CD4-positive, alpha-beta T cell (primary cell): ENCODE measurements around the gene LAPTM5. TPM values are rescaled to one million over a fixed set of nuclear protein-coding genes. Genes with fewer than 3 reads are reported as not detected.

Experiments
- ATAC-seq: fragments of 200-7000 bp; cut with Tn5 transposase; one replicate; pipeline ENCODE4 v1.10.0; 2022; ENCODE audit warnings: mild to moderate bottlenecking; ENCODE audit not compliant: poor library complexity
- CTCF ChIA-PET: fragments of 350-600 bp; sonication (Branson Sonifier 250); formaldehyde crosslinking; loops from one replicate; lab custom pipeline; 2021; ENCODE audit warnings: antibody characterized with exemption, inconsistent platforms; lab: Charles Lee
- POLR2A ChIA-PET: fragments of 350-600 bp; sonication (Branson Sonifier 250); formaldehyde crosslinking; loops from one replicate; lab custom pipeline; 2021; ENCODE audit warnings: antibody characterized with exemption, inconsistent platforms; lab: Charles Lee
- DNase-seq, 14 experiments: peaks; one replicate each; pipeline ENCODE4 v3.0.0-alpha.2; 2013 to 2020; ENCODE audit warnings: mixed read lengths in 2 of 14
- H3K27ac ChIP-seq, 2 donors: one replicate each; pipeline versions ENCODE4 v1.5.1 to v1.7.0; 2013; ENCODE audit warnings: low read length in 2 of 2, low read depth in 1 of 2, mild to moderate bottlenecking in 1 of 2
- H3K27me3 ChIP-seq, 2 experiments: 1 replicate in 1 of 2; 2 replicates in 1 of 2; pipeline versions ENCODE4 v1.6.1 to v1.7.0; 2013; ENCODE audit warnings: low read length in 2 of 2, control low read depth in 1 of 2, mild to moderate bottlenecking in 1 of 2, moderate library complexity in 1 of 2; ENCODE audit not compliant: insufficient read depth in 2 of 2, control insufficient read depth in 1 of 2
- H3K36me3 ChIP-seq: one replicate; pipeline ENCODE4 v1.6.1; 2013; ENCODE audit warnings: low read length, control low read depth; ENCODE audit not compliant: insufficient read depth
- H3K4me1 ChIP-seq: one replicate; pipeline ENCODE4 v1.6.1; 2013; ENCODE audit warnings: low read length, control low read depth; ENCODE audit not compliant: insufficient read depth
- H3K4me3 ChIP-seq: one replicate; pipeline ENCODE4 v1.5.1; 2013; ENCODE audit warnings: mild to moderate bottlenecking, low read length, moderate library complexity
- H3K9me3 ChIP-seq, 2 experiments: 1 replicate in 1 of 2; 2 replicates in 1 of 2; pipeline versions ENCODE4 v1.6.1 to v1.7.0; 2013; ENCODE audit warnings: low read length in 2 of 2, mild to moderate bottlenecking in 2 of 2, control low read depth in 1 of 2, moderate library complexity in 1 of 2; ENCODE audit not compliant: control insufficient read depth in 1 of 2, insufficient read depth in 1 of 2
- H3K27ac Mint-ChIP-seq: one replicate; pipeline ENCODE4 v1.8.0; 2020; ENCODE audit warnings: mixed read lengths
- H3K27me3 Mint-ChIP-seq: one replicate; pipeline ENCODE4 v1.8.0; 2021; ENCODE audit warnings: mixed read lengths
- H3K36me3 Mint-ChIP-seq: one replicate; pipeline ENCODE4 v1.8.0; 2021; ENCODE audit warnings: low read depth, mixed read lengths
- H3K4me1 Mint-ChIP-seq: one replicate; pipeline ENCODE4 v1.8.0; 2021; ENCODE audit warnings: low read depth, mixed read lengths
- H3K4me3 Mint-ChIP-seq: one replicate; pipeline ENCODE4 v1.8.0; 2020; ENCODE audit warnings: mild to moderate bottlenecking, mixed read lengths
- H3K9me3 Mint-ChIP-seq: one replicate; pipeline ENCODE4 v1.8.0; 2020; ENCODE audit warnings: mixed read lengths
- CTCF ChIP-seq: fragments of 200-600 bp; IDR thresholded peaks from one replicate; pipeline ENCODE4 v1.8.0; 2022; ENCODE audit warnings: antibody characterized with exemption, mild to moderate bottlenecking
- intact Hi-C, 2 experiments: fragments of 100-400 bp; cut with DNase I in 1 of 2; cut with micrococcal nuclease in 1 of 2; formaldehyde crosslinking; loops; one replicate each; pipeline versions ENCODE4 v1.15.1 to v1.9.0; 2023 to 2025; cut with DNase I, micrococcal nuclease
- total RNA-seq, 174 experiments: library from RNA in 2 of 174; stranded (reverse) in 2 of 174; gene quantifications; one replicate each; pipeline ENCODE4 v1.2.3 and lab custom pipeline; 2021 to 2026

LAPTM5 gene
- total RNA-seq, 2 experiments from 2014 or later = 625 to 642 TPM

- Mint-ChIP-seq H3K4me1 (peaks cover 98% of the 10 kb centered on the region), H3K36me3 (peaks cover 77% of the 10 kb centered on the region), H3K27me3 (no peaks in the 10 kb centered on the region), H3K4me3 (peak overlapping the region; percentile 74), H3K27ac (peak overlapping the region; percentile 96), H3K9me3 (no peaks in the 10 kb centered on the region)
- ATAC-seq = no peak
- intact Hi-C loops = no loop called here
- no peaks in the 10 kb centered on the region for H3K27me3 ChIP-seq
- peaks cover 92% of the 10 kb centered on the region for H3K4me1 ChIP-seq
- no peak for TF ChIP-seq CTCF
- peak overlapping the region; percentile 15 for H3K4me3 ChIP-seq
- ChIA-PET POLR2A (interaction anchor here (2.0 to 13.4 kb wide), 4 partner anchors 5 to 27 kb away, joined by 10 to 457 read pairs (median 234); partner anchors contain the start of gene LAPTM5), CTCF (interaction anchor here (1.6 kb wide), 1 partner anchor 27 kb away, joined by 7 read pairs; no protein-coding TSS in a partner anchor)
- H3K9me3 ChIP-seq = no peaks in the 10 kb centered on the region
- no peak for DNase-seq
- peaks cover 40% of the 10 kb centered on the region for H3K36me3 ChIP-seq
- peak overlapping the region; percentile 95 to 97 for H3K27ac ChIP-seq
These were observed 5.0 kb downstream of the LAPTM5 start for GRCh38 chr1:30752651-30752908.

- Histone ChIP-seq H3K36me3 (peaks cover 45% of the 10 kb centered on the region), H3K4me3 (peak overlapping the region; percentile 15)
- no peak for DNase-seq
These were observed 5.5 kb downstream of the LAPTM5 start for GRCh38 chr1:30751830-30752650.

More at GRCh38 chr1:30751830-30752650, 5.5 kb downstream of the LAPTM5 start:
- H3K9me3 ChIP-seq = no peaks in the 10 kb centered on the region
- ChIA-PET POLR2A (interaction anchor here (2.0 to 13.4 kb wide), 3 partner anchors 5 to 19 kb away, joined by 10 to 457 read pairs (median 457); partner anchors contain the start of gene LAPTM5), CTCF (interaction anchor here (1.6 kb wide), 1 partner anchor 28 kb away, joined by 7 read pairs; no protein-coding TSS in a partner anchor)
- no peak for TF ChIP-seq CTCF
- peak overlapping the region; percentile 96 for H3K27ac Mint-ChIP-seq
- H3K4me1 Mint-ChIP-seq = peaks cover 98% of the 10 kb centered on the region
- no peaks in the 10 kb centered on the region for H3K9me3 Mint-ChIP-seq
- H3K27me3 ChIP-seq = no peaks in the 10 kb centered on the region
- H3K27ac ChIP-seq = peak overlapping the region; percentile 95 to 97
- ATAC-seq = no peak
- H3K4me3 Mint-ChIP-seq = peak overlapping the region; percentile 74
- intact Hi-C loops = no loop called here
- no peaks in the 10 kb centered on the region for H3K27me3 Mint-ChIP-seq
- peaks cover 77% of the 10 kb centered on the region for H3K36me3 Mint-ChIP-seq
- H3K4me1 ChIP-seq = peaks cover 97% of the 10 kb centered on the region
